H1 (cell line): ENCODE results near the gene FN3KRP.

Experiments
- ATF2 ChIP-seq: IDR thresholded peaks from 2 replicates; pipeline ENCODE4 v1.6.1; 2012; ENCODE audit warnings: low read length, inconsistent platforms
- BRCA1 ChIP-seq: IDR thresholded peaks from 2 replicates; pipeline ENCODE4 v1.6.1; 2012; ENCODE audit warnings: low read depth, low read length, improper control_type of control experiment
- CHD1 ChIP-seq: IDR thresholded peaks from 2 replicates; pipeline ENCODE4 v1.6.1; 2012; ENCODE audit warnings: low read depth, low read length, improper control_type of control experiment
- CTCF ChIP-seq, 3 experiments: IDR thresholded peaks; 1 replicate in 2 of 3; 2 replicates in 1 of 3; pipeline versions ENCODE4 v1.5.1 to v1.6.1; 2011; ENCODE audit warnings: low read length in 3 of 3, mild to moderate bottlenecking in 3 of 3, inconsistent platforms in 2 of 3, low read depth in 1 of 3, moderate library complexity in 1 of 3; ENCODE audit not compliant: insufficient read depth in 1 of 3; ENCODE audit errors: control extremely low read depth in 1 of 3
- EGR1 ChIP-seq: IDR thresholded peaks from 2 replicates; pipeline ENCODE4 v1.6.1; 2011; ENCODE audit warnings: low read depth, low read length, borderline replicate concordance
- EZH2 ChIP-seq: fragments of 200-600 bp; sonication (generic); IDR thresholded peaks from 2 replicates; pipeline ENCODE4 v1.7.1; 2012; ENCODE audit warnings: low read depth, mild to moderate bottlenecking, moderate library complexity, low read length, inconsistent platforms; ENCODE audit not compliant: severe bottlenecking
- JUND ChIP-seq: IDR thresholded peaks from 2 replicates; pipeline ENCODE4 v1.6.1; 2011; ENCODE audit warnings: mild to moderate bottlenecking, improper control_type of control experiment, low read length
- POLR2A ChIP-seq, 2 experiments: IDR thresholded peaks; 1 replicate in 1 of 2; 2 replicates in 1 of 2; pipeline ENCODE4 v1.6.1; 2011; ENCODE audit warnings: low read depth in 2 of 2, low read length in 2 of 2, mild to moderate bottlenecking in 2 of 2; ENCODE audit errors: control extremely low read depth in 1 of 2
- RNF2 ChIP-seq: fragments of 200-900, 300-1000 bp; sonication (generic); IDR thresholded peaks from 2 replicates; pipeline ENCODE4 v1.7.1; 2016; ENCODE audit warnings: borderline replicate concordance, low read depth, mild to moderate bottlenecking, antibody characterized with exemption, low read length; ENCODE audit not compliant: poor library complexity, severe bottlenecking; ENCODE audit errors: missing control alignments
- TAF7 ChIP-seq: optimal IDR thresholded peaks from 2 replicates; pipeline ENCODE3; 2011; ENCODE audit warnings: low read depth, mild to moderate bottlenecking, inconsistent platforms, low read length, moderate library complexity, borderline replicate concordance
- ZNF274 ChIP-seq: IDR thresholded peaks from 2 replicates; pipeline ENCODE4 v1.7.0; 2012; ENCODE audit warnings: low read length, borderline replicate concordance; ENCODE audit errors: extremely low read depth

- TF ChIP-seq CTCF (IDR thresholded peaks at IDR 0.05; ENCODE audit: control extremely low read depth in 1 of 3, insufficient read depth in 1 of 3, low read depth in 1 of 3, low read length in 3 of 3) (no peak), POLR2A (IDR thresholded peaks at IDR 0.05; ENCODE audit: control extremely low read depth in 1 of 2, low read depth in 2 of 2, low read length in 2 of 2) (no peak), EZH2 (peak; percentile 24), TAF7 (no peak), ZNF274 (no peak), ATF2 (no peak), RNF2 (no peak), BRCA1 (no peak), JUND (no peak), EGR1 (no peak), CHD1 (no peak)
Measured at GRCh38 chr17:82697808-82698064, 18.8 kb upstream of the FN3KRP start.
